IPS-18a (cell line): ENCODE results near the gene CCDC106.

Experiments used
- H3K27ac ChIP-seq: one replicate; pipeline ENCODE4 v1.5.1; 2013; ENCODE audit warnings: low read length
- H3K27me3 ChIP-seq: one replicate; pipeline ENCODE4 v1.6.1; 2013; ENCODE audit warnings: mild to moderate bottlenecking, low read length; ENCODE audit not compliant: control insufficient read depth, insufficient read depth
- H3K36me3 ChIP-seq: one replicate; pipeline ENCODE4 v1.6.1; 2013; ENCODE audit warnings: low read depth, low read length; ENCODE audit not compliant: control insufficient read depth
- H3K4me1 ChIP-seq: one replicate; pipeline ENCODE4 v1.6.1; 2013; ENCODE audit warnings: low read depth, low read length; ENCODE audit not compliant: control insufficient read depth
- H3K4me3 ChIP-seq: one replicate; pipeline ENCODE4 v1.5.1; 2013; ENCODE audit warnings: low read length
- H3K9ac ChIP-seq: one replicate; pipeline ENCODE4 v1.6.1; 2013; ENCODE audit warnings: mild to moderate bottlenecking, low read length, moderate library complexity
- H3K9me3 ChIP-seq: one replicate; pipeline ENCODE4 v1.6.1; 2013; ENCODE audit warnings: low read depth, low read length; ENCODE audit not compliant: control insufficient read depth

CCDC106 gene

DNA sequence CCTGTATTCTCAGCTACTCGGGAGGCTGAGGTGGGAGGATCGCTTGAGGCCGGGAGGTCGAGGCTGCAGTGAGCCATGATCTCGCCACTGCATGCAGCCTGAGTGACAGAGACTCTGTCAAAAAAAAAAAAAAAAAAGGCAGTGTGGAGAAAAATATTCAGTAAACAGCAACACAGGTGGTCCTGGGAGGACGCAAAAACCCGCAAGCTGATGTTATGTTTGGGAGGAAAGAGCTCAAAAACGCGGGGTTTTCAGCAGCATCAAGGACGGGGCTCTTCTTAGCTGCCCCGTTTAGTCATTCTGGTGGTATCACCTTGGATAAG lies 23.0 kb upstream of the CCDC106 start:
- H3K4me3 ChIP-seq: peak overlapping the region; percentile 64

DNA sequence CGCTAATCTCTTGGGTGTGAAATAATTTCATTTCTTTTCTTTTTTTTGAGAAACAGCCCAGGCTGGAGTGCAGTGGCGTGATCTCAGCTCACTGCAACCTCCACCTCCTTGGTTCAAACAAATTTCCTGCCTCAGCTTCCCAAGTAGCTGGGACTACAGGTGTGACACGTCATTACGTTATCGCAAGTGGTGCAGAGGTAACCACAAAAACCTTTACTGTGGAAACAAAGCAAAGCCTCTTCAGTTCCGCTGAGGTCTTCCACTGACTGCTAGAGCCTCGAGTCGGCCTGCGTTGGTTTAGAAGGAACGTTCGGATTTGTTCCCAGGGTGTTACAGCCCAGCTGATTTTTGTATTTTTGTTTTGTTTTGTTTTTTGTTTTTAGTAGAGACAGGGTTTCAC lies 21.7 kb upstream of the CCDC106 start:
- Histone ChIP-seq H3K4me3 (no peak overlapping the region), H3K9me3 (no peaks in the 10 kb centered on the region), H3K9ac (no peak overlapping the region)

More for the DNA sequence above, 23.0 kb upstream of the CCDC106 start:
- no peaks in the 10 kb centered on the region for H3K4me1 ChIP-seq
- H3K27me3 ChIP-seq: no peaks in the 10 kb centered on the region
- peak overlapping the region; percentile 21 for H3K27ac ChIP-seq
- H3K9ac ChIP-seq: peak overlapping the region; percentile 49
- H3K9me3 ChIP-seq: no peaks in the 10 kb centered on the region
- H3K36me3 ChIP-seq: no peaks in the 10 kb centered on the region

DNA sequence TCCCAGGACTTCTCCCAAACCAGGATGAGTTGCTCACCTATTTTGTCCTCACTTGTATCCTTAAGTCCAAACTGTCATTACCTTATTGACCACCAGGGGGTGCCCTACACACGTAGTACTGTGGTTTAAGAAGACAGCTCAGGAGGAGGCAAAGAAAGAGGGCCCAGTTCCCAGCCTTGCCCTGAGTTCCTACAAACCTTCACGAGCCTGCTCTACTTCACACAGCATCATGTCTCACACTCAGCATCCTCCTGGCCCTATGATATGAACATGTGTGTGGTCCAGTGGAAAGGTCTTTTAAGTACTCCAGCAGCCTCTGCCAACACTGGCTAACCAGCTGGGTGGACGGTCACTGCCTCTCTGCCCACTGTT lies 15.6 kb upstream of the CCDC106 start:
- no peak overlapping the region for H3K4me3 ChIP-seq
- H3K9ac ChIP-seq: no peak overlapping the region
- H3K36me3 ChIP-seq: no peaks in the 10 kb centered on the region
- H3K9me3 ChIP-seq: no peaks in the 10 kb centered on the region
- no peaks in the 10 kb centered on the region for H3K27me3 ChIP-seq
- no peak overlapping the region for H3K27ac ChIP-seq
- H3K4me1 ChIP-seq: no peaks in the 10 kb centered on the region

More for the DNA sequence above, 21.7 kb upstream of the CCDC106 start:
- no peak overlapping the region for H3K27ac ChIP-seq
- H3K4me1 ChIP-seq: no peaks in the 10 kb centered on the region
- no peaks in the 10 kb centered on the region for H3K27me3 ChIP-seq
- no peaks in the 10 kb centered on the region for H3K36me3 ChIP-seq

GRCh38 chr19:55633861-55634260 lies 14.2 kb upstream of the CCDC106 start:
- Histone ChIP-seq H3K36me3 (no peaks in the 10 kb centered on the region), H3K9me3 (no peaks in the 10 kb centered on the region), H3K27ac (no peak overlapping the region), H3K4me1 (no peaks in the 10 kb centered on the region), H3K4me3 (no peak overlapping the region), H3K9ac (no peak overlapping the region), H3K27me3 (no peaks in the 10 kb centered on the region)

DNA sequence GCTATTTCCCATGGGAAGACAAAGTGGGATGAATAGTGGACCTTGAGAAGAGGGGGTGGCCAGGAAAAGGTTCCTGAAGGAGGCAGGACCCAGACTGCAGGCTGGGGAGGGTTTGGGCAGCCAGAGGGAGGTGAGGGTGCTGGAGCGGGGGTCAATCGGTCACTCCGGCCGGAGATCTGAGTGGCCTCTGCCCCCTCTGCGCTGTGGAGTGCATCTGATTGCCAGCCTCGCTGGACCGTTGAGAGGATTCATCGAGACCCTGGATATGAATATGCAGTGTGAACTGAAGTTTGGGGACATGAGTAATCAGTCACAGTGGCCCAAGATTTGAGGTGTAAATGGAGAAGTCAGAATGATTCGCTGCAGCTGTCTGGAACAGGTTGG lies 12.7 kb upstream of the CCDC106 start:
- Histone ChIP-seq H3K4me1 (no peaks in the 10 kb centered on the region), H3K36me3 (no peaks in the 10 kb centered on the region), H3K9me3 (no peaks in the 10 kb centered on the region), H3K4me3 (peak overlapping the region; percentile 91), H3K27me3 (no peaks in the 10 kb centered on the region), H3K27ac (peak overlapping the region; percentile 50), H3K9ac (peak overlapping the region; percentile 88)

- Histone ChIP-seq H3K4me3 (peak overlapping the region; percentile 91), H3K9me3 (no peaks in the 10 kb centered on the region), H3K27ac (no peak overlapping the region), H3K9ac (peak overlapping the region; percentile 88), H3K27me3 (no peaks in the 10 kb centered on the region), H3K4me1 (no peaks in the 10 kb centered on the region), H3K36me3 (no peaks in the 10 kb centered on the region)
These were observed 12.1 kb upstream of the CCDC106 start for GRCh38 chr19:55635856-55636440.

DNA sequence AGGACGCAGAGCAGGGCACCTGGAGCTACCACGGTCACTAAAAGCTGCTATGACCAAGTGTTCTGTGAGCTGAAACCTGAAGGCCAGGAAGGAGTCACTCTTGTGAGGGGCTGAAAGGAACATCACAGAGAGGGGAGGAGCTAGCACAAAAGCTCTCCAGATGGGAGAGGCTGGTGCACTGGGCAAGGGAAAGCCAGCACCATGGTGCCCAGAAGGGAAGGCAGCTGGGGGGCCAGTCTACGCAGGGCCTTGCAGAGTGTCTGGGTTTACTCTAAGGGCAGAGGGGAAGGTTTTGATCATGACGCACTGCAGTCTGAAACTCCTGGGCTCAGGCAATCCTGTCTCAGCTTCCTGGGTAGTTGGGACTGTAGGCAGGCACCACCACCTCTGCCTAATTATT lies 11.3 kb upstream of the CCDC106 start:
- Histone ChIP-seq H3K9ac (no peak overlapping the region), H3K27me3 (no peaks in the 10 kb centered on the region), H3K4me1 (no peaks in the 10 kb centered on the region), H3K9me3 (no peaks in the 10 kb centered on the region), H3K36me3 (no peaks in the 10 kb centered on the region), H3K27ac (no peak overlapping the region), H3K4me3 (no peak overlapping the region)

DNA sequence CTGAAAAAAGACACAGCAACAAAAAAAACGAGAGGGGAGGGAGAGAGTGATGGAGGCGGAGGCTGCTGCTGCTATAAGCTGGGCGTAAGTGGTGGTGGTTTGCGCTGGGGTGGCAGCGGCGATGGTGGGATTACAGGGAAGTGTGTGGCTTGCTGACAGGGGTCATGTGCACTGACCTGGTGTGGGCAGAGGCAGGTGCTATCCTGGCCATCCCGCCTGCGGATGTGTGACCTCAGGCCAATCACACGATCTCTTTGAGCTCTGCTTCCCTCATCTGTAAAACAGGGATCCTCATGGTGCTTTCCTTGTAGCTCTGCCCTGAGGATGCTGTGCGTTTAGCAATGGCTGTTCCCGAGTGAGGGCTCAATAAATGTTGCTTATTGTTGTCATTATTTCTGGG lies 10.5 kb upstream of the CCDC106 start:
- Histone ChIP-seq H3K27me3 (no peaks in the 10 kb centered on the region), H3K4me3 (no peak overlapping the region), H3K36me3 (no peaks in the 10 kb centered on the region), H3K9me3 (no peaks in the 10 kb centered on the region), H3K27ac (no peak overlapping the region), H3K9ac (no peak overlapping the region), H3K4me1 (no peaks in the 10 kb centered on the region)

DNA sequence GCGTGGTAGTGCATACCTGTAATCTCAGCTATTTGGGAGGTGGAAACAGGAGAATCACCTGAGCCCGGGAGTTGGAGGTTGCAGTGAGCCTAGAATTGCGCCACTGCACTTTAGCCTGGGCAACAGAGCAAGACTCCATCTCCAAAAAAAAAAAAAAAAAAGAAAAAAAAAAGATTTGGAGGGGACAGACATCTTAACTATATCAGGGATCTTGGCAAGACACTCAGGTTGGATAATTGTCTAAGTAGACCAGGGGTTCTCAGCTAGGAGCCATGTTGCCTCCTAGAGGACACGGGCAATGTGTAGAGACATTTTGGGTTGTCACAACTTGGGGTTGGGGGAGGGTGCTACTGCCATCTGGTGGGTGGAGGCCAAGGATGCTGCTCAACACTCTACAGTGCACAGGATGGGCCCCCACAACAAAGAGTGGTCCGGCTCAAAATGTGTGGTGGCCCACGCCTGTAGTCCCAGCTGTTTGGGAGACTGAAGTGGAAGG lies 9.1 kb upstream of the CCDC106 start:
- Histone ChIP-seq H3K4me3 (no peak overlapping the region), H3K27ac (no peak overlapping the region), H3K4me1 (peaks cover 7% of the 10 kb centered on the region), H3K36me3 (no peaks in the 10 kb centered on the region), H3K9me3 (no peaks in the 10 kb centered on the region), H3K27me3 (no peaks in the 10 kb centered on the region), H3K9ac (no peak overlapping the region)

- H3K9ac ChIP-seq: peak overlapping the region; percentile 92
- H3K27me3 ChIP-seq: no peaks in the 10 kb centered on the region
- H3K9me3 ChIP-seq: no peaks in the 10 kb centered on the region
- H3K27ac ChIP-seq: no peak overlapping the region
- H3K4me1 ChIP-seq: peaks cover 7% of the 10 kb centered on the region
- H3K36me3 ChIP-seq: peaks cover 6% of the 10 kb centered on the region
- H3K4me3 ChIP-seq: peak overlapping the region; percentile 88
These were observed 7.9 kb upstream of the CCDC106 start for GRCh38 chr19:55640043-55640576.

DNA sequence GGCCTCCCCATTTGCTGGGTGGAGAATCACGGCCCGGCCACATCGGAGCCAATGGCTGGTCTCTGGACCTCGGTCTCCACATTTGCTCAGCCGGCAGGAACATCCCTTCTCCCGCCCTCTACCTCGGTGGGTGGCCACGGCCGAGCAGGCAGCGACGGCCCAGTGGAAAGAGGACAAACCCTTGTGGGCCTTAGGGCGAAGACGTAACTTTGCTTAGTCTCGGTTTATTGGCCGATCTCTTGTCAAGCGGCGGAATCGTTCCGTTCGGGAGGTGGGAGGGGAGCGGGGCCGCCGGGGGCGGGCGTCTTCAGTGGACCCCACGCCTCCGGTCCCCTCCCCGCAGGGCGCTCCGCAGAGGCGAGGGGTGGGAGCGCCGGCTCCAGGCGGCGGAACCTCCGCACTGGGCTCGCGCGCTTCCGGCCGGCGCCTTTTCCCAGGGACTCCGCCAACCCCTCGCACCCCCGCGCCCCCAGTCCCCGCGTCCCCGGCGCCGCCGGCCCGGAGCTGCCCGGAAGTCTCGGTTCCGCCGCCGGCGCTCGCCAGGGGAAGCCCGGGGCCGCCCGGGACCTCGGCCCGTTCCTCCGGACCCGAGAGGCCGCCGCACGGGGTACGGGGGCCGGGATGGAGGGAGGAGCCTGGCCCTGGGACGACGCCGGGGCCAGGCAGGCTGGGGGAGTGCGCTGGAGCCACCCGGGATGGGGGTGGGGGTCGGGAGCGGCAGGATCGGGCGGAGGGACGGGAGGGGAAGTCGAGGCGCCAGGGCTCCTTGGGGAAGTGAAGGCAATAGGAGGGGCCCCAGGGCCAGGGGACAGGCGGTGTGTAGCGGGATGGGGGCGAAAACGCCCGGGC lies 7.2 kb upstream of the CCDC106 start, which contains the start of gene ZNF580:
ZNF580 (plus strand) TSS at position 426 of the 849 bp plus-strand sequence. CDS start 1,507 bp downstream, outside the sequence.
- peaks cover 7% of the 10 kb centered on the region for H3K4me1 ChIP-seq

More for the DNA sequence above, 7.2 kb upstream of the CCDC106 start, which contains the start of gene ZNF580:
- Histone ChIP-seq H3K9me3 (no peaks in the 10 kb centered on the region), H3K4me3 (peak within 1 kb of the TSS; percentile 88), H3K27ac (peak within 1 kb of the TSS; percentile 57), H3K27me3 (no peaks in the 10 kb centered on the region), H3K36me3 (peaks cover 13% of the 10 kb centered on the region), H3K9ac (peak within 1 kb of the TSS; percentile 92)
